Lower leg skin (tissue), 4 donors: ENCODE data around the gene BATF. TPM values are rescaled to one million over a fixed set of nuclear protein-coding genes. Genes with fewer than 3 reads are reported as not detected.
A peak's percentile ranks its signal among the peaks of the same experiment; 100 is the strongest.

Experiments used
- DNase-seq, 2 donors: peaks; one replicate each; pipeline ENCODE4 v3.0.0-alpha.2; 2019; ENCODE audit warnings: low spot score in 2 of 2
- H3K4me3 ChIP-seq: fragments of 200-600 bp; sonication (generic); 2 replicates; pipeline ENCODE4 v1.5.1; 2017; ENCODE audit warnings: mild to moderate bottlenecking, low read depth; ENCODE audit not compliant: poor library complexity, severe bottlenecking
- POLR2A ChIP-seq, 2 donors: fragments of 450-650 bp; IDR thresholded peaks; one replicate each; pipeline ENCODE4 v1.6.1; 2016 to 2017; ENCODE audit warnings: antibody characterized with exemption in 2 of 2, mild to moderate bottlenecking in 1 of 2, moderate library complexity in 1 of 2
- WGBS, 2 donors: methylation state at CpG; one replicate each; pipeline ENCODE4 v1.1.5; 2018; 5-methylcytosine and 5-hydroxymethylcytosine counted together
- intact Hi-C: fragments of 100-400 bp; cut with DNase I; formaldehyde crosslinking; loops from one replicate; pipeline ENCODE4 v1.15.0; 2023; ENCODE audit warnings: low total_unique reads
- total RNA-seq, 4 donors: library from RNA; depleted of rRNA; stranded (reverse); fragments of >200 nt; gene quantifications; one replicate each; pipeline ENCODE4 v1.1.0, GENCODE V29; 2016
- TF ChIP-seq, protein P1 (sequence below), 3 donors: fragments of 450-650 bp; IDR thresholded peaks; one replicate each; pipeline ENCODE4 v1.5.1; 2016; ENCODE audit warnings: antibody characterized with exemption in 3 of 3, mild to moderate bottlenecking in 3 of 3, moderate library complexity in 2 of 3

The BATF gene
- total RNA-seq, 4 donors from 2014 or later = 2.1 to 7.3 (median 4.6) TPM

DNA sequence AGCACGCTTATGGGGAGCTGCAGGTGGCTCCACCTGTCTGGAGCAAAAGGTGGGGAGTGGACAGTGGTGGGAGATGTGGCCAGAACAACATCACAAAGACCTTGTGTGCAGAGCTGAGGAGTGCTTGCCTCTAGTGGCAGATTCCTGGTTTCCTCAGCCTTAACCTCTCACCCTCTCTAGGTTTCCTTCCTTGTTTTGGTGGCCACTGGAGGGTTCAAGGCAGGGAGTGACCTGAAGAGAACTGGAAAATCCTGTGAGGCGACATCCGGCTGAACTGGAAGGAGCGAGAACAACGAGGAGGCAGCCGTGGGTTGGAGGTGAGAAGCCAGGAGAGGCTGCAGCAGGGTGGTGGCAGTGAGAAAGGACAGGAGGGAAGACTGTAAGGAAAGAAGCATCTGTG is 49.8 kb downstream of the BATF start:
- DNase-seq = no peak
- H3K4me3 ChIP-seq = no peak overlapping the region
- intact Hi-C loops = no loop called here
- 58 to 69% methylated on average over 6 of the region's 6 CpGs for WGBS, 2 donors
- no peak for TF ChIP-seq POLR2A (IDR thresholded peaks at IDR 0.05)
- TF ChIP-seq, protein P1, sequence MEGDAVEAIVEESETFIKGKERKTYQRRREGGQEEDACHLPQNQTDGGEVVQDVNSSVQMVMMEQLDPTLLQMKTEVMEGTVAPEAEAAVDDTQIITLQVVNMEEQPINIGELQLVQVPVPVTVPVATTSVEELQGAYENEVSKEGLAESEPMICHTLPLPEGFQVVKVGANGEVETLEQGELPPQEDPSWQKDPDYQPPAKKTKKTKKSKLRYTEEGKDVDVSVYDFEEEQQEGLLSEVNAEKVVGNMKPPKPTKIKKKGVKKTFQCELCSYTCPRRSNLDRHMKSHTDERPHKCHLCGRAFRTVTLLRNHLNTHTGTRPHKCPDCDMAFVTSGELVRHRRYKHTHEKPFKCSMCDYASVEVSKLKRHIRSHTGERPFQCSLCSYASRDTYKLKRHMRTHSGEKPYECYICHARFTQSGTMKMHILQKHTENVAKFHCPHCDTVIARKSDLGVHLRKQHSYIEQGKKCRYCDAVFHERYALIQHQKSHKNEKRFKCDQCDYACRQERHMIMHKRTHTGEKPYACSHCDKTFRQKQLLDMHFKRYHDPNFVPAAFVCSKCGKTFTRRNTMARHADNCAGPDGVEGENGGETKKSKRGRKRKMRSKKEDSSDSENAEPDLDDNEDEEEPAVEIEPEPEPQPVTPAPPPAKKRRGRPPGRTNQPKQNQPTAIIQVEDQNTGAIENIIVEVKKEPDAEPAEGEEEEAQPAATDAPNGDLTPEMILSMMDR (IDR thresholded peaks at IDR 0.05) = no peak

GRCh38 chr14:75577090-75577489 is 54.8 kb downstream of the BATF start:
- no peak for TF ChIP-seq POLR2A (IDR thresholded peaks at IDR 0.05)
- TF ChIP-seq, protein P1 (IDR thresholded peaks at IDR 0.05) = no peak
- intact Hi-C loops = no loop called here
- no peak for DNase-seq
- H3K4me3 ChIP-seq = no peak overlapping the region
- WGBS, 2 donors = 59 to 69% methylated on average over 3 of the region's 3 CpGs

- WGBS, 2 donors = 0 to 1% methylated on average over 16 of the region's 16 CpGs
- DNase-seq = peak; percentile 82 to 95
- intact Hi-C loops = loop anchor here (2.0 kb wide), 1 partner anchor 79 kb away; no protein-coding TSS in a partner anchor
- TF ChIP-seq, protein P1 (IDR thresholded peaks at IDR 0.05) = no peak
- TF ChIP-seq POLR2A (IDR thresholded peaks at IDR 0.05) = no peak
- H3K4me3 ChIP-seq = peak overlapping the region; percentile 32
Observed at GRCh38 chr14:75577729-75578101, 55.4 kb downstream of the BATF start.

DNA sequence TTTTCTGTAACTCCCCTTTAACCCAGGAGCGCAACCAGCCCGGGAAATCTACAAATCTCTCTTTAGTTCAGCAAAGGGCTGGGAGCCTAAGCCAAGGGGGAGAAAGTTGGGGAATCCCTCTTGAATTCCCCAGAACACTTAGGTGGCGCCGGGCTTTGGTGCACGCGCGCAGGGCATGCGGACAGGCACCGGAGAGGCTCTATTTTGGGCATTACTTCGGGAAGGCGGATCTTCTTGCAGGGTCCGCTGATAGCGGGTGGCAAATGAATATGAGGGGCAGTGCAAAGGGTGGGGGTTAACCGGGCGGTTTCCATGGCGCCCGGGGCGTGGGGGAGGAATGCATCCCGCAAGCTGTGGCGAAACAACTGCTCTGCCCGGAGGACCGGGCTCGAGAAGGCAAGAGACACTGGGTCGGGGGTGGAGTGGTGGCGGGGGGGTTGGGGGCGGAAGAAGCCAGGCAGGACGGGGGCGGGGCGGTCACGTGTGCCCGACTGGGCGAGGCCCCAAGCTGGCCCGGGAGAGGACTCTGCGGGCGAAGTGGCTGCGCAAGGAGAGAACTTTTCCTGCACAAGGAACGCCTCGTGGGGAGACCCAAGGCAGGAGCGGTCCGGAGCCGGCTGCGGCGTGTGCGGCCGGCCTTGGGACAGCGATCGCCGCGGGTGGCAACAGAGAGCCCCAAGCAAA is 56.0 kb downstream of the BATF start, which contains the start of gene FLVCR2:
TSS of gene FLVCR2 (plus strand) at position 519 of the 684 bp plus-strand sequence. CDS start 353 bp downstream, outside the sequence.
- intact Hi-C loops = loop anchor here (2.0 kb wide), 1 partner anchor 79 kb away; no protein-coding TSS in a partner anchor
- H3K4me3 ChIP-seq = peak within 1 kb of the TSS; percentile 32
- TF ChIP-seq, protein P1 (IDR thresholded peaks at IDR 0.05) = no peak
- TF ChIP-seq POLR2A (IDR thresholded peaks at IDR 0.05) = no peak
- WGBS, 2 donors = 1% methylated on average over 43 to 49 of the region's 49 CpGs
- peak; percentile 81 to 95 for DNase-seq

- TF ChIP-seq, protein P1 (IDR thresholded peaks at IDR 0.05) = no peak
- no peak for TF ChIP-seq POLR2A (IDR thresholded peaks at IDR 0.05)
- intact Hi-C loops = loop anchor here (2.0 kb wide), 1 partner anchor 78 kb away; no protein-coding TSS in a partner anchor
- DNase-seq = peak; percentile 28 to 88
- peak overlapping the region; percentile 28 for H3K4me3 ChIP-seq
- WGBS, 2 donors = 31 to 35% methylated on average over 16 to 20 of the region's 21 CpGs
Observed at GRCh38 chr14:75578786-75579337, 56.6 kb downstream of the BATF start.
